HG03280 (cell line): ENCODE results near the gene AQP1.

Experiments
- ATAC-seq: cut with Tn5 transposase; IDR thresholded peaks from one replicate; pipeline ENCODE4 v1.9.1; 2021; ENCODE audit warnings: mild to moderate bottlenecking, moderate library complexity; ENCODE audit not compliant: unreplicated experiment

AQP1 gene

DNA sequence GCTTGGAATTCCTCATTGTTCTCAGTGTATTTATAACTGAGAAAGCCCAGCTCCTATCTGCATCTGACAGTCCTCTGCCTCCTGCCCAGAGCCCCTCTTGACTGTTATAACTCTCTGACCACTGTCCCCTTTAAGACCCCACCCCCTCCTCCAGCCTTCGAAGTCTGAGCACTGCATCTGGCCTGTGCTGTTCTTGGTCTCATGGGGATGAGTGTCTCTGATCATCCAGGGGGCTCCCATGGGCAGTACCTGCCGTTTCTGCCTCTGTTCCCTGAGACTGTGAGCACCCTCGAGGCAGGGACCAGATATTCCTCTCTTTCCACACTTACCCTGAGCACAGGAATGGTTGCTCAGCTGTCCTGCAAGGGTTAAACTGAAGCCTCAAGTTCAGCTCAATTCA lies 59.8 kb downstream of the AQP1 start:
- no peak for ATAC-seq

DNA sequence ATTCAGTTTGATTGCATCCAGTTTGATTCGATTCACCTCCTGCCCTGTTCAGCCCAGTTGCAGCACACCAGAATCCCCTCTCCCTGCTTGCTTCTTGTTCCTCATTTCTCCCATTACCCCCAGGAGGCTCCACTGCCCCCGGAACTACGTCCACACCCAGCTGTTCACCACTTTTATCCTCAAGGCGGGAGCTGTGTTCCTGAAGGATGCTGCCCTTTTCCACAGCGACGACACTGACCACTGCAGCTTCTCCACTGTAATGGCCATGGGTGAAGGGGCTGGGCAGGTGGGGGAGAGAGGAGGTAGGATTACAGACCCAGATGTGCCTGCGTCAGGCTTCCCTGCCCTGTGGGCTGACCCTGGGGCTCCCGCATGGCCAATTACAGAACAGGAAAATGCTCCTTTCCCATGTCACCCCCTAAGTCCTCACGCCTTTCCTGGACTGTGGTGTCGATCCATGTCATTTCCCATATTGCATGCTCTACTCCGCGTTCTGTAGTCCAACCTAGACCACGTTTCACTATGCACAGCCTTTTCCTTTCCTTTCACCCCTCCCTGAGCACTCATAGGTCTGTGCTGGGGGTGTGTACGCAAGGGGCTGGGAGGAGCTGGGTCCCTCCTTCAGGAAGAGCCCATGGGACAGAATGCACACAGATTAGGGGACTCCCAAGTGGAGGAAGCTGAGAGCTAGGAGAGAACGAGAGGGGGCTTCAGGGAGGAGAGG lies 60.3 kb downstream of the AQP1 start:
- ATAC-seq: no peak

DNA sequence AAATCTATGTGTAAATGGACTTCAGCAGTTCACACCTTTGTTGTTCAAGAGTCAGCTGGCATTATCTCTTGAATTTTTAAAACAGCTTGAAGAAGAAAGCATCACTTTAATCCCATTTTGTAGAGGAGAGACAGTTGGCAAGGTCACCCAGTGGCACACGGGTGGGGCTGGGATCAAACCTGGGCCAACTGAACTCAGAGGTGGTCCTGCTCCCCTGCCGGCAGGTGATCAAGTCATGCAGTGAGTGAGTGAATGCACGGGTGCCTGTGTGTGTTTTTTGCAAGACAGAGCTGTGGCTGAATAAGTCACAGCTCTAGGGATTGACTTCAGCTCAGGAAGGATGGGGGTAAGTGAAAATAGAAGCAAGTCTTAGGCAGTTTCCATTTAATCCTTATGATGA lies 61.6 kb downstream of the AQP1 start:
- no peak for ATAC-seq

DNA sequence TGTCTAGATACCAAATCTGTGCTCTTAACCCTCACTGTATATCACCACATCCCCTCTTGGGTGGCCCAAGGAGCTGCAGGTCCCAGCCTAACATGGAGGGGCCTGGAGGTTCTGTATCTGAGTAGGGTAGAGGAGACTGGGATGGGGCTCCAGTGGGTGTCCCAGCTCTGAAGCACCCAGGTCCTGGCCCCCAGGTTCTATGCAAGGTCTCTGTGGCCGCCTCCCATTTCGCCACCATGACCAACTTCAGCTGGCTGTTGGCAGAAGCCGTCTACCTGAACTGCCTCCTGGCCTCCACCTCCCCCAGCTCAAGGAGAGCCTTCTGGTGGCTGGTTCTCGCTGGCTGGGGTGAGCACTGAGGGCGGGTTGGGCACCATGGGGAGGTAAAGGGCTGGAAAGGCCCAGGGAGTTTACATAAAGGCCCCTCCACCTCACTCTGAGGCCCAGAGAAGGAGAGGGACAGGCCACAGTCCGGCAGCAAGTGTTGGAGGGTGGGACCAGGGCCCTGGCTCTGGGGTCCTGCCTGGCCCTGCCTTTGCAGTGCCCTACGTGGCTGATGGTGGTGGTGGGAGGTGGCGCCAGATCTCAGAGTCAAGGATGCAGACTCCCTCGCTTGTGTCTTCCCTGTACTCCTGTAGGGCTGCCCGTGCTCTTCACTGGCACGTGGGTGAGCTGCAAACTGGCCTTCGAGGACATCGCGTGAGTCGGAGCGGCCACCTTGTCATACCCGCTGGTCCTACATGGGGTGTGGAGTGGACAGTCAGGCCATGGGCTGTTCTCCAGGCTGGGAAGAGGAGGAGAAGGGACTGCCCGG lies 62.3 kb downstream of the AQP1 start:
- ATAC-seq: no peak

DNA sequence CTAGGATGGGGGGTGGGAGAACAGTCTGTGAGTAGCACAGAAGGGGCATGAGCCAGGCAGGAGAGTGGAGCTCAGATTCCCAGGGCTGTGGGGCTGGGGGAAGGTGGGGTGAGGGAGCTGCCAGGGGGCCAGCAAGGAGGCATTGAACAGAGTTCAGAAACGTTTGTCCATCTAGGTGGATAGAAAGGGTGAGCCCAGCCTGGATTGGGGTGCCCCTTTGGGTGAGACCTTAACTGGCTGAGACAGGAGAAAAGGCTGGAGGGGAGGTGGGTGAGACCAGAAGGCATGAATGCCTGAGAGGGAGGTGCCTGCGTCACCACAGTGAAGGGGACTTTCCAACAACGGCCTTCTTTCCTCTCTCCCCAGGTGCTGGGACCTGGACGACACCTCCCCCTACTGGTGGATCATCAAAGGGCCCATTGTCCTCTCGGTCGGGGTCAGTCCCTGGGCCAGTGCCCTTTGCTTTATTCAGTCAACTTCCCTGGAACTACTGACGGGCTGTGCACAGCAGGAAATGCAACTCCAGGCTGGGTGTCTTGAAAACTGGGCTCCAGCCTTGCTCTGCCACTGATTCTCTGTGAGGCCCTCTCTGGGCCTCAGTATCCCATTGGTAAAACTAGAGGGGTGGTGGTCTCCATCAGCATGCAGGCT lies 63.1 kb downstream of the AQP1 start:
- ATAC-seq: peak; percentile 85
